Duodenal mucosa (tissue), 2 donors: Measurements from ENCODE around the gene NTN5.

Experiments used
- H3K27ac ChIP-seq: one replicate; pipeline ENCODE4 v1.7.0; 2013; ENCODE audit warnings: low read depth, low read length
- H3K27me3 ChIP-seq, 2 donors: one replicate each; pipeline ENCODE4 v1.7.0; 2013; ENCODE audit warnings: low read length in 2 of 2, control low read depth in 1 of 2; ENCODE audit not compliant: insufficient read depth in 2 of 2, control insufficient read depth in 1 of 2
- H3K36me3 ChIP-seq, 2 donors: one replicate each; pipeline ENCODE4 v1.7.0; 2013; ENCODE audit warnings: low read length in 2 of 2, control low read depth in 1 of 2; ENCODE audit not compliant: insufficient read depth in 2 of 2, control insufficient read depth in 1 of 2
- H3K4me1 ChIP-seq, 2 donors: one replicate each; pipeline ENCODE4 v1.7.0; 2013; ENCODE audit warnings: low read length in 2 of 2, control low read depth in 1 of 2; ENCODE audit not compliant: insufficient read depth in 2 of 2, control insufficient read depth in 1 of 2
- H3K4me3 ChIP-seq, 2 donors: one replicate each; pipeline ENCODE4 v1.7.0; 2013; ENCODE audit warnings: low read length in 2 of 2, low read depth in 1 of 2
- H3K9ac ChIP-seq, 2 donors: one replicate each; pipeline ENCODE4 v1.7.0; 2013; ENCODE audit warnings: low read length in 2 of 2, low read depth in 1 of 2
- H3K9me3 ChIP-seq, 2 donors: one replicate each; pipeline ENCODE4 v1.7.0; 2013; ENCODE audit warnings: low read length in 2 of 2, control low read depth in 1 of 2; ENCODE audit not compliant: control insufficient read depth in 1 of 2

NTN5 gene

DNA sequence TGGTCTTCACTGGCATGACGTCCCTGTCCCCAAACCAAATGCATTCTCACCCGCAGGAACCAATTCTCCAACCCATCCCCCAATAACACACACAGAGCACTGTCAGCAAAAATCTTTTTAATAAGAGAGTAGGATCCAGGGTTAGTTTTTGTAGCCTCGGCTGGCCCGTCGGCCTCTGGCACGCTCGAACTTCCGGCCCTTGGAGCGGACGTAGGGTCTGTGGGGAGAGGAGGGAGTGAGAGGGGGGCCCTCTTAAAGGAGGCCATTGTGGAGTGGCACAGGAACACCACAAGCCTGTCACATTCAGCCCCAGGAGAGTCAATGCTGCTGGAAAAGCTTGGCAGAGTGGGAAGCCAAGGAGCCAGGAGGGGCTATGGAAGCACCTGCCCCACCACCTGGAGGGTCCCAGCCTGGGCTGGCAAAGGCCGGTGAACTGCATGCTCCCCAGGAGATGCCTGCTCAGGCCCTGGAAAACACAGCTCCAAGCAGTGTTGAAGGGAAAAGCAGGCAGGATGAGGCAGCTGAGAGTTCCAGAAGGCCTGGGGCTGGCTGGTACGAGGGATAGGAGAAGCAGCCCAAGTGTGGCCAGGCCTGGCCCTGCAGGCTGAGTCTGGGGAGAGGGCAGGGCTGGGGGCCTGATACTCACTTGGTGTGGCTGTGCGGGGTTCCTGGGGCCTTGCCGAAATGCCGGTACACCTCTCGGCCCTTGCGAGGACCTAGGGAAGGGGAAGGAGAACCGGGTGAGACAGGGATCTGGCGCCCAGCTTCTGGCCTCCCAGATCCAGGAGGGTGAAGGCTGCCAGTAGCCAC lies 57.4 kb downstream of the NTN5 start:
- peaks cover 24 to 41% of the 10 kb centered on the region in 2 donors for H3K36me3 ChIP-seq
- H3K4me1 ChIP-seq: peaks cover 38 to 56% of the 10 kb centered on the region in 2 donors
- H3K9ac ChIP-seq: peak overlapping the region; percentile 55 to 84
- H3K27me3 ChIP-seq: no peaks in the 10 kb centered on the region
- peak overlapping the region; percentile 21 to 97 for H3K4me3 ChIP-seq
- H3K9me3 ChIP-seq: no peaks in the 10 kb centered on the region
- H3K27ac ChIP-seq: peak overlapping the region; percentile 92

DNA sequence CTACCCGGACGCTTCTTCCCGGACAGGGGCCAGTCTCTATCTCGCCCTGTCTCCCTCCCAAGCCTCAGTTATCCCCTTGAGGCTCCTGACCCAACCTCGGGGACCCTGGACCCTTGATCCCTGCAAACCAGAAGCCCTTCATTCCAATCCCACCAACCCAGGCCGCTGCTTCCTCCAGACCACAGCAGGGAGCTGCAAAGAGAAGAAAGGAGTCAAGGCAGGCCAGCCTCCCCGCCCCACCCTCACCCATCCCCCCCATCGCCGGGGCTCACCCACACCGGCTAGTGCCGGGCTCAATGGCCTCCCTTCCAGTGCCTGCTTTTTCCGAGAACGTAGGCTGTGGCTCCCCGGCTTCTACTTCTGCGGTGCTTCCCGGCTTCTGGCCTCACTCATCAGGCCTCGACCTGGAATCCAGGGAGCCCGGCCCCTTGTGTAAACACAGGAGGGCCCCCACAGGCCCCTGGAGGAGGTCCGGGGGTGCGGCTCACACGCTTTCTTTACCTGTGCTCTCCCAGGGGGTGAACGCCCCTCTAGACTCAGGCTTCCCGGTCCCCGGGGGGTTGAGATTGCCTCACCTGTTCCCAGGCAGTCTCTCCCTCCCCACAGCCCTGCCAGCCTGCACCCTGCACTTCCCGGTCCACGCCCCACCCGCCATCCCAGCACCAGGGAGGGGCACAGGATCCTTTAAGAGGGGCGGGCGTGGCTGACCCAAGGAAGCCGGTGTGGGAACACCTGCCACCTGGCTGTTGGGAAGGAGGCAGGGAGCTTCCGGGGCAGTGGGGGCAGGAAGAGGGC lies 58.2 kb downstream of the NTN5 start, which contains the start of gene FAM83E:
Gene FAM83E (minus strand): TSS at position 641 of the 795 bp plus-strand sequence. CDS start 1,704 bp downstream, outside the sequence.
- peaks cover 33 to 53% of the 10 kb centered on the region in 2 donors for H3K4me1 ChIP-seq
- H3K36me3 ChIP-seq: peaks cover 24 to 42% of the 10 kb centered on the region in 2 donors
- H3K27me3 ChIP-seq: no peaks in the 10 kb centered on the region
- H3K9me3 ChIP-seq: no peaks in the 10 kb centered on the region
- H3K9ac ChIP-seq: peak within 1 kb of the TSS; percentile 92 to 98
- peak within 1 kb of the TSS; percentile 92 for H3K27ac ChIP-seq
- peak within 1 kb of the TSS; percentile 75 to 97 for H3K4me3 ChIP-seq

DNA sequence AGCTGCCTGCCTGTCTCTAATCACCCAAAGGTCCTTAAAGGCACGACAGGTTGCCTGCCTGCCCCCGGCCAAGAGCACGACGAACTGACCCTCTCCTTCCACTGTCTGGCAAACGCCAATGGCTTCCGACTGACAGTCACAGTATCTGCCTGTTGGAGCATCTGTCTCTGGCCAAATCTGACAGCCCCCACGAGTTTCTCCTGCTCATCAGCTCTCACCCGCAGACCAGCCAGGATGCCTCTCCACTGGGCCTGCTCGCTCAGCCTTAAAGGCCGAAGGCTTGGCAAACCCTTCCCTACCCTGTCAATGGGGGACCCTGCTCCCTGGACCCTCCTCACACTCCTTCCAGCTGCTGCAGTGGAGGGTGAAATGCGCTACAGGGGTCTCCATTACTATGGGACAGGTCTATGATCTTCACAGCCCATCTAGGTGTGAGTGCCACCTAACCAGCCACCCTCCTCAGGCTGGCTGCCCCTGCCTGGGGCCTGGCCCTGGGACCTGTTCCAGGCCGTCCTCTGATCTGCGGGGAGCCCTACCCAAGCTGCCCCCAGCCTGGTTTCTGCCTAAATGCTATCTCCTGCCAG lies 58.9 kb downstream of the NTN5 start:
- H3K9ac ChIP-seq: peak overlapping the region; percentile 91 to 92

DNA sequence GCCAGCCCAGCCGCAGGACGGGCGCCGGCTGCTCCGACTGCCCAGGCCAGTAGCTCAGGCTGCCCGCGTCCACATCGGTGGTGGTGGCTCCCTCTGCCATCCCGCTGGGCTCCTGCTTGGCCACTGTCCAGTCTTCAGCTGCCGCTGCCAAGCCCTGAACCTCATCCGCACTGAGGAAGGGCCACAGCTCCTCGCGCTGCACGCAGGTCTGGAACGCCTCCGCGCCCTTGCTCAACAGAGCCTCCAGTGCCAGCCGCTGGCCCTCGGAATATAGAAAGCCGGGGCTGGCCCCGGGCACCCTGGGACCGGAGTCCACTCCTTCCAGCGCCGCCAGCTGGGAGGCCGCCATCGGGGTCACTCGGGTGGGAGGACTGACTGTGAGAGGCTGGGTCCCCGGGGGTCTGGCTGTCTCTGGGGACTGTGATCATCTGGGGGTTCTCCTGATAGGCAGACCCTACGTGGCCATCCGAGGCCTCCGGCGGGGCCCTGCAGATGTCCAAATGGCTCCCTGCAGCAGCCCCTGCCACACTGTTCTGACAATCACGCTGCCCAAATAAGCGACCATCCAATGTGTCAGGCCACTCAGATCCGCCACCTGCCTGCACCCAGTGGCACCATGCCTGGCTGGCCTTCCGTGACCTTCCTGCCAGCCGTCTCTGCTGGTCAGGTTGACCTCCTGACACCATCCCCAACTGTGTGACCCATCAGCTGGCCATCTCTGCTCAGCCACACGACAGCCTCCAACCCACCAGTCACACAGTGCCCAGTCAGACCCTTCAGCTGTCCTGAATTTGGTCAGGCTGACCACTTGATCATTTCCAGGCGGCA lies 59.6 kb downstream of the NTN5 start:
- peak overlapping the region; percentile 91 to 92 for H3K9ac ChIP-seq
- H3K9me3 ChIP-seq: no peaks in the 10 kb centered on the region
- H3K4me3 ChIP-seq: peak overlapping the region; percentile 75 to 76
- peaks cover 27 to 42% of the 10 kb centered on the region in 2 donors for H3K36me3 ChIP-seq
- peak overlapping the region; percentile 92 for H3K27ac ChIP-seq
- H3K27me3 ChIP-seq: no peaks in the 10 kb centered on the region
- peaks cover 32 to 49% of the 10 kb centered on the region in 2 donors for H3K4me1 ChIP-seq

More for the DNA sequence above, 58.9 kb downstream of the NTN5 start:
- no peaks in the 10 kb centered on the region for H3K27me3 ChIP-seq
- H3K4me1 ChIP-seq: peaks cover 32 to 52% of the 10 kb centered on the region in 2 donors
- H3K4me3 ChIP-seq: peak overlapping the region; percentile 75 to 76
- H3K27ac ChIP-seq: peak overlapping the region; percentile 92
- H3K36me3 ChIP-seq: peaks cover 24 to 42% of the 10 kb centered on the region in 2 donors
- H3K9me3 ChIP-seq: no peaks in the 10 kb centered on the region

DNA sequence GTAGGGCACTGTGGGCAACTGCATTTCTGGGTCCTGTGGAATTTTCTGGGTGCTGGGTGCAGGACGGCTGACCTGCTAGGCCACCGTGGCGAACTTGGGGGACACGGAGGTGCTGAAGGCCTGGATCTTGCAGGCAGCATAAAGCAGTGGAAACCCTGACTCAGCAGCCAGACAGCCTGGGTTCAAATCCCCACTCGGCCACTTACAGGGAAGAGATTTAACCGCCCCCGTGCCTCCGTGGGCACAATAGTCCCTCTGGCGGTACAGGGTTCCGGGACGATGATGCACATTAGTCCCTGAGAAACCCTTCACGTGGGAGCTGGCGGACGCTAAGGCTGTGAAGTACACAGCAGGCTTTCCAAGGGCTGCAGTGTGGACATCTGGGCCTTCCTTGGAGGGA lies 60.9 kb downstream of the NTN5 start:
- Histone ChIP-seq H3K4me3 (no peak overlapping the region), H3K9ac (no peak overlapping the region), H3K27ac (no peak overlapping the region), H3K27me3 (no peaks in the 10 kb centered on the region), H3K9me3 (no peaks in the 10 kb centered on the region), H3K4me1 (peaks cover 18 to 36% of the 10 kb centered on the region in 2 donors), H3K36me3 (peaks cover 20 to 37% of the 10 kb centered on the region in 2 donors)
